ENCODE data around the gene VANGL2.
A peak's percentile ranks its signal among the peaks of the same experiment; 100 is the strongest.

VANGL2 gene

GRCh38 chr1:160406131-160406968, 6.0 kb downstream of the VANGL2 start:
- DNase-seq: peak; percentile 32

- peak; percentile 48 for DNase-seq
These were observed 7.8 kb downstream of the VANGL2 start for GRCh38 chr1:160407839-160408801.

GRCh38 chr1:160408864-160409263, 8.5 kb downstream of the VANGL2 start:
- peak; percentile 51 for DNase-seq

GRCh38 chr1:160409486-160409885, 9.1 kb downstream of the VANGL2 start:
- DNase-seq: no peak

GRCh38 chr1:160410406-160411005, 10.1 kb downstream of the VANGL2 start:
- no peak for DNase-seq

GRCh38 chr1:160411271-160412027, 11.1 kb downstream of the VANGL2 start:
- no peak for DNase-seq

GRCh38 chr1:160412028-160412362, 11.6 kb downstream of the VANGL2 start:
- DNase-seq: no peak

- DNase-seq: no peak
These were observed 13.4 kb downstream of the VANGL2 start for GRCh38 chr1:160413716-160414115.

- no peak for DNase-seq
These were observed 14.5 kb downstream of the VANGL2 start for GRCh38 chr1:160414881-160415280.

GRCh38 chr1:160415696-160416290, 15.4 kb downstream of the VANGL2 start:
- DNase-seq: no peak

GRCh38 chr1:160416369-160416768, 16.0 kb downstream of the VANGL2 start:
- no peak for DNase-seq

- DNase-seq: no peak
These were observed 18.1 kb downstream of the VANGL2 start for GRCh38 chr1:160418483-160418882.

- DNase-seq: no peak
These were observed 18.9 kb downstream of the VANGL2 start for GRCh38 chr1:160419150-160419837.

GRCh38 chr1:160419838-160420169, 19.4 kb downstream of the VANGL2 start:
- peak; percentile 7 for DNase-seq

- peak; percentile 38 for DNase-seq
These were observed 20.8 kb downstream of the VANGL2 start for GRCh38 chr1:160420881-160421842.

GRCh38 chr1:160421881-160422280, 21.5 kb downstream of the VANGL2 start:
- peak; percentile 21 for DNase-seq

GRCh38 chr1:160423966-160424365, 23.6 kb downstream of the VANGL2 start:
- peak; percentile 35 for DNase-seq

- no peak for DNase-seq
These were observed 25.5 kb downstream of the VANGL2 start for GRCh38 chr1:160425847-160426246.

- peak; percentile 59 for DNase-seq
These were observed 27.3 kb downstream of the VANGL2 start for GRCh38 chr1:160427625-160428024.

GRCh38 chr1:160428053-160428452, 27.7 kb downstream of the VANGL2 start:
- DNase-seq: peak; percentile 54

Data from activated CD8-positive, alpha-beta memory T cell treated with anti-CD3 and anti-CD28 coated beads for 24 hours (primary cell).